Activated naive CD4-positive, alpha-beta T cell treated with anti-CD3 and anti-CD28 coated beads for 36 hours (primary cell): Measurements from ENCODE around the gene OR13C9. TPM values are rescaled to one million over a fixed set of nuclear protein-coding genes. Genes with fewer than 3 reads are reported as not detected.
"Not testable (repeated sequence)": the region's sequence is repeated elsewhere in the genome, so short reads cannot be mapped to it uniquely, and the experiment has no call there.

Experiments used
- CTCF ChIA-PET: fragments of 350-600 bp; sonication (Branson Sonifier 250); formaldehyde crosslinking; loops from one replicate; lab custom pipeline; 2021; ENCODE audit warnings: antibody characterized with exemption; lab: Charles Lee
- DNase-seq: peaks from one replicate; pipeline ENCODE4 v3.0.0-alpha.2; 2020
- H3K27ac Mint-ChIP-seq: one replicate; pipeline ENCODE4 v1.8.0; 2021; ENCODE audit warnings: mild to moderate bottlenecking, mixed read lengths
- H3K27me3 Mint-ChIP-seq: one replicate; pipeline ENCODE4 v1.8.0; 2021; ENCODE audit warnings: low read depth, mixed read lengths
- H3K36me3 Mint-ChIP-seq: one replicate; pipeline ENCODE4 v1.8.0; 2021; ENCODE audit warnings: low read depth, mixed read lengths
- H3K4me1 Mint-ChIP-seq: one replicate; pipeline ENCODE4 v1.8.0; 2021; ENCODE audit warnings: low read depth, mixed read lengths
- H3K4me3 Mint-ChIP-seq: one replicate; pipeline ENCODE4 v1.8.0; 2021; ENCODE audit warnings: mild to moderate bottlenecking, moderate library complexity, mixed read lengths
- H3K9me3 Mint-ChIP-seq: one replicate; pipeline ENCODE4 v1.8.0; 2021; ENCODE audit warnings: mixed read lengths
- intact Hi-C: fragments of 100-400 bp; cut with micrococcal nuclease; formaldehyde crosslinking; loops from one replicate; pipeline ENCODE4 v1.15.1; 2023
- total RNA-seq, 2 experiments: library from RNA; stranded (reverse); gene quantifications; one replicate each; pipeline ENCODE4 v1.2.3, GENCODE V29; 2021

The OR13C9 gene
- total RNA-seq: not detected

GRCh38 chr9:104618104-104618503 lies at the start of gene OR13C9:
TSS of gene OR13C9 (minus strand) at chr9:104618204. CDS start at chr9:104618204, 0 bp downstream.
- CTCF ChIA-PET: no interaction called here
- DNase-seq: no peak
- Mint-ChIP-seq H3K27ac (no peak within 1 kb of the TSS), H3K27me3 (no peaks in the 10 kb centered on the region), H3K4me1 (no peaks in the 10 kb centered on the region), H3K9me3 (no peaks in the 10 kb centered on the region), H3K36me3 (no peaks in the 10 kb centered on the region), H3K4me3 (no peak within 1 kb of the TSS)
- intact Hi-C loops: no loop called here

GRCh38 chr9:104658496-104659195 lies 40.6 kb upstream of the OR13C9 start:
- Mint-ChIP-seq H3K27me3 (peaks cover 2% of the 10 kb centered on the region), H3K9me3 (peaks cover under 1% of the 10 kb centered on the region), H3K4me1 (no peaks in the 10 kb centered on the region), H3K36me3 (no peaks in the 10 kb centered on the region), H3K27ac (no peak overlapping the region), H3K4me3 (no peak overlapping the region)
- no peak for DNase-seq
- CTCF ChIA-PET: interaction anchor here (0.7 to 1.1 kb wide), 2 partner anchors 13 to 619 kb away, joined by 3 to 4 read pairs; no protein-coding TSS in a partner anchor
- intact Hi-C loops: no loop called here

DNA sequence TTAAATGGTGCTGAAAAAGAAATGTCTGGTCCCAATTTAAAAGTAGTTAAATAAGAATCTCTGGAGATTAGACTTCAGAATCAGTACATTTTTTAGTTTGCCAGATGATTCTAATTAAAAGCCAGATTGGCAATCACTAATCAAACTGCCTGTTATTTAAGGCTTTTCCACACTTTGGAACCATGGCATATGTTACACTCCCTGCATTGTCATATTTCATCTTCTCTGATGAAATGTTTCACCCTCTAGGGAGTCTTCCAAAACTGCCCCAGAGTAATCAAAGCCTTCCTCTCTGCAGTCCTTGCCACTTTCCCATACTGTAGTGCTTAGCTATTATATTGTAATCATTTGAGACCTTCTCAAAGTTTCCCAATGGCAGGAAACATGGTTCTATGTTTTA lies 17.5 kb upstream of the OR13C9 start:
- no peak for DNase-seq
- Mint-ChIP-seq H3K4me3 (no peak overlapping the region), H3K36me3 (no peaks in the 10 kb centered on the region), H3K9me3 (peaks cover 7% of the 10 kb centered on the region), H3K27ac (no peak overlapping the region), H3K27me3 (no peaks in the 10 kb centered on the region), H3K4me1 (no peaks in the 10 kb centered on the region)
- CTCF ChIA-PET: no interaction called here
- intact Hi-C loops: no loop called here

DNA sequence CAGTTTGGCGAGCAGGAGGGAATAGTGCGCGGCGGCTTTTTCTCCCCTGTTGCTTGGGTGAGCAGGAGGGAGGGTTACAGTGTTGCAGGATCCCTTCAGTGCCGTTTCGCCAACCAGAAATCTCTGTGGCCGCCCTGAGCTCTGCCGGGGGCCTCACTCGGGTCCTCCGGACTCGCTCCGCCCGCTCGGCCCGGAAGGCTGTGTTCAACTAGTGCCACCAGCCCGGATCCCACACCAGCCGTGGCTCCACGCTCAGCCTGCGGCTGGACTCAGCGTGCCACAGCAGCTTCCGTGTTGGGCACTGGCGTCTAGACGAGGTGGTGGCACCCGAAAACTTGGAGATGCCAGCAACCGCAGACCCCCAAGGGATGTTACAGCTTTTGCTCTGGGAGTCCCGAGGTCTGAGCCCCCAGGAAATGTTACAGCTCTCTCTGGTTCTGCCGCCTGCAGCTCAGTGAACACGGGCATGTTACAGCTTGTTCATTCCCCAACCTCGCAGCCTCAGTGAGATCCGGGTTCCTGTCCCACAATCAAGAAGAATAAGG lies 16.0 kb upstream of the OR13C9 start:
- no peaks in the 10 kb centered on the region for H3K36me3 Mint-ChIP-seq
- intact Hi-C loops: no loop called here
- CTCF ChIA-PET: no interaction called here
- H3K4me3 Mint-ChIP-seq: no peak overlapping the region
- peaks cover 4% of the 10 kb centered on the region for H3K9me3 Mint-ChIP-seq
- no peaks in the 10 kb centered on the region for H3K4me1 Mint-ChIP-seq
- H3K27me3 Mint-ChIP-seq: no peaks in the 10 kb centered on the region
- no peak overlapping the region for H3K27ac Mint-ChIP-seq
- DNase-seq: no peak

- not testable (repeated sequence) for H3K27me3 Mint-ChIP-seq
These were observed 8.0 kb upstream of the OR13C9 start for GRCh38 chr9:104625964-104626363.

DNA sequence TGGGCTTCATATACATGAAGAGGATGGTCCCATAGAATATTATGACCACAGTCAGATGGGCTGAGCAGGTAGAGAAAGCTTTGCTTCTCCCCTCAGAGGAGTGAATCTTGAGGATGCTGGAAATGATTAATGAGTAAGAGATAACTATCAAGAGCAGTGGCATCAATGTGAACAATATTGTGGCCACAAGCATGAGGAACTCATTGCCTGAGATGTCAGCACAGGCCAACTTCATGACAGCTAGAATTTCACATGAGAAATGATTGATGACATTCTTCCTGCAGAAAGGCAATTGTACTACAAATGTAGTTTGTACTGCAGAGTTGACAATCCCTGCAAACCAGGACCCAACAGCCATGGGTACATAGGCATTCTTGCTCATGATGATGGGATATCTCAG lies 586 bp downstream of the OR13C9 start:
- no peaks in the 10 kb centered on the region for H3K27me3 Mint-ChIP-seq
- H3K9me3 Mint-ChIP-seq: no peaks in the 10 kb centered on the region
- intact Hi-C loops: no loop called here
- CTCF ChIA-PET: no interaction called here
- H3K27ac Mint-ChIP-seq: no peak overlapping the region
- H3K4me1 Mint-ChIP-seq: no peaks in the 10 kb centered on the region
- H3K36me3 Mint-ChIP-seq: no peaks in the 10 kb centered on the region
- DNase-seq: no peak
- H3K4me3 Mint-ChIP-seq: no peak overlapping the region

More at GRCh38 chr9:104625964-104626363, 8.0 kb upstream of the OR13C9 start:
- CTCF ChIA-PET, intact Hi-C loops, H3K27ac Mint-ChIP-seq, DNase-seq, H3K36me3 Mint-ChIP-seq, H3K4me1 Mint-ChIP-seq, H3K4me3 Mint-ChIP-seq: not testable (repeated sequence)
- H3K9me3 Mint-ChIP-seq: peaks cover 10% of the 10 kb centered on the region

- H3K4me3 Mint-ChIP-seq: no peak overlapping the region
- H3K4me1 Mint-ChIP-seq: no peaks in the 10 kb centered on the region
- no peak overlapping the region for H3K27ac Mint-ChIP-seq
- intact Hi-C loops: no loop called here
- CTCF ChIA-PET: no interaction called here
- H3K36me3 Mint-ChIP-seq: no peaks in the 10 kb centered on the region
- DNase-seq: no peak
- H3K27me3 Mint-ChIP-seq: peaks cover 4% of the 10 kb centered on the region
- no peaks in the 10 kb centered on the region for H3K9me3 Mint-ChIP-seq
These were observed 6.8 kb downstream of the OR13C9 start for GRCh38 chr9:104611213-104611612.

DNA sequence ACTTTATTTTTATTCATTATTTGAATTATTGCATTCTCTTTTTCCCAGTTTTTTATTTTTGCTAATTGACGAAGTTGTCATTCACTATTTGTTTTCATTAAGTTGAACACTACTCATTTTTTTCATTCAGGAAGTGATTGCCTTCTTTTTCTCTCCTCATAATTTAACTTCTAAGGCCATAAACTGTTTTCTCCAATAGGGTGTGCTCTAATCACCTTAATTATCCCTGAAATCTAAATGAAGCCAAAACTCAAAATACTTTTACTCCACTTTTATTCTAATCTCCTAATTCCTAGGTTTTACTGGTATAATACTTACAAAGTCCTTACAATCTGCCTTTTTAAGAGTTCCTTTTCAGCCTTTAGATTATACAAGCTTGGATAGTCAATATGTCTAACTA lies 9.7 kb downstream of the OR13C9 start:
- H3K4me3 Mint-ChIP-seq: no peak overlapping the region
- no peak overlapping the region for H3K27ac Mint-ChIP-seq
- H3K36me3 Mint-ChIP-seq: no peaks in the 10 kb centered on the region
- H3K9me3 Mint-ChIP-seq: no peaks in the 10 kb centered on the region
- no peak for DNase-seq
- intact Hi-C loops: loop anchor here (1.0 kb wide), 1 partner anchor 135 kb away; no protein-coding TSS in a partner anchor
- H3K4me1 Mint-ChIP-seq: no peaks in the 10 kb centered on the region
- peaks cover 4% of the 10 kb centered on the region for H3K27me3 Mint-ChIP-seq
- CTCF ChIA-PET: no interaction called here

GRCh38 chr9:104606152-104606551 lies 11.9 kb downstream of the OR13C9 start:
- DNase-seq: no peak
- Mint-ChIP-seq H3K9me3 (no peaks in the 10 kb centered on the region), H3K4me3 (no peak overlapping the region), H3K27me3 (peaks cover 4% of the 10 kb centered on the region), H3K4me1 (no peaks in the 10 kb centered on the region), H3K36me3 (no peaks in the 10 kb centered on the region), H3K27ac (no peak overlapping the region)
- intact Hi-C loops: no loop called here
- CTCF ChIA-PET: interaction anchor here (0.7 kb wide), 1 partner anchor 15 kb away, joined by 3 read pairs; no protein-coding TSS in a partner anchor

GRCh38 chr9:104605527-104605926 lies 12.5 kb downstream of the OR13C9 start, which contains the start of gene OR13C2:
TSS of gene OR13C2 (minus strand) at chr9:104605627. CDS start at chr9:104605627, 0 bp downstream.
- CTCF ChIA-PET, H3K4me1 Mint-ChIP-seq, H3K27me3 Mint-ChIP-seq, H3K36me3 Mint-ChIP-seq, H3K9me3 Mint-ChIP-seq, H3K4me3 Mint-ChIP-seq, H3K27ac Mint-ChIP-seq, DNase-seq, intact Hi-C loops: not testable (repeated sequence)

DNA sequence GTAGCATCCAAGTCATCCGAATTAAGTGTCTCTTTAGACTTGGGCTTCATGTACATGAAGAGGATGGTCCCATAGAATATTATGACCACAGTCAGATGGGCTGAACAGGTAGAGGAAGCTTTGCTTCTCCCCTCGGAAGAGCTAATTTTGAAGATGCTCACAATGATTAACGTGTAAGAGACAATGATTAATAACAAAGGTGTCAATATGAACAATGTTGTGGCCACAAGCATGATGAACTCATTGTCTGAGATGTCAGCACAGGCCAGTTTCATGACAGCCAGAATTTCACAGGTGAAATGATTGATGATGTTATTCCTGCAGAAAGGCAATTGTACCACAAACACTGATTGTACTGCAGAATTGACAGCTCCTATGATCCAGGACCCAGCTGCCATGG lies 13.2 kb downstream of the OR13C9 start:
- no peaks in the 10 kb centered on the region for H3K4me1 Mint-ChIP-seq
- no peak overlapping the region for H3K27ac Mint-ChIP-seq
- no peak overlapping the region for H3K4me3 Mint-ChIP-seq
- no peak for DNase-seq
- intact Hi-C loops: no loop called here
- CTCF ChIA-PET: no interaction called here
- H3K36me3 Mint-ChIP-seq: no peaks in the 10 kb centered on the region
- H3K9me3 Mint-ChIP-seq: no peaks in the 10 kb centered on the region
- H3K27me3 Mint-ChIP-seq: peaks cover 4% of the 10 kb centered on the region

DNA sequence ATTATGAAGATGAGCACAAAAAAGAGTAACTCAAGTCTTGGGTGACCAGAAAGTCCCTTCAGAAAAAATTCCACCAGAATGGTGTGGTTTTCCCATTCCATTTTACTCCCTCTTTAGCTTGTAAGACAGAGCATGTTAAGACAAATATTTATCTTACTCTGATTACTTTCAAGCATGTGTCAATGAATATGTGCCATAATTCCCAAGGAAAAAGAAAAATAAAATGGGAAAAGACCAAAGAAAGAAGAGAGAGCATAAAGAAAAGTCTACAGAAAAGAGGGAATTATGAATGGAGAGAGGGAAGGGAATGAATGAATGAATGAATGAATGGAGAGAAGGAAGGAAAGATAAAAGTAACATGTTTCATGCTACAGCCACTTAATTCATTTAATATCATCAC lies 18.7 kb downstream of the OR13C9 start, which contains the start of gene OR13C5:
OR13C5 (minus strand) TSS at position 101 of the 400 bp plus-strand sequence; CDS start at position 101, 0 bp downstream.
- H3K9me3 Mint-ChIP-seq, H3K4me3 Mint-ChIP-seq, H3K27me3 Mint-ChIP-seq, H3K4me1 Mint-ChIP-seq, H3K27ac Mint-ChIP-seq, intact Hi-C loops, H3K36me3 Mint-ChIP-seq, DNase-seq, CTCF ChIA-PET: not testable (repeated sequence)

DNA sequence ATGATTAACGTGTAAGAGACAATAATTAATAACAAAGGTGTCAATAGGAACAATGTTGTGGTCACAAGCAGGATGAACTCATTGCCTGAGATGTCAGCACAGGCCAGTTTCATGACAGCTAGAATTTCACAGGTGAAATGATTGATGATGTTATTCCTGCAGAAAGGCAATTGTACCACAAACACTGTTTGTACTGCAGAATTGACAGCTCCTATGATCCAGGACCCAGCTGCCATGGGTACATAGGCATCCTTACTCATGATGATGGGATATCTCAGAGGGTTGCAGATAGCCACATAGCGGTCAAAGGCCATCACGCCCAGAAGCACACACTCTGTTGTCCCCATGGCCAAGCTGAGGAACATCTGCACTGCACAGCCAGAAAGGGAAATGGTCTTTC lies 19.3 kb downstream of the OR13C9 start:
- intact Hi-C loops, H3K36me3 Mint-ChIP-seq, H3K9me3 Mint-ChIP-seq, H3K4me3 Mint-ChIP-seq, DNase-seq, H3K27me3 Mint-ChIP-seq, H3K4me1 Mint-ChIP-seq, H3K27ac Mint-ChIP-seq, CTCF ChIA-PET: not testable (repeated sequence)
